ENCODE results near the gene FTL.

The FTL gene

DNA sequence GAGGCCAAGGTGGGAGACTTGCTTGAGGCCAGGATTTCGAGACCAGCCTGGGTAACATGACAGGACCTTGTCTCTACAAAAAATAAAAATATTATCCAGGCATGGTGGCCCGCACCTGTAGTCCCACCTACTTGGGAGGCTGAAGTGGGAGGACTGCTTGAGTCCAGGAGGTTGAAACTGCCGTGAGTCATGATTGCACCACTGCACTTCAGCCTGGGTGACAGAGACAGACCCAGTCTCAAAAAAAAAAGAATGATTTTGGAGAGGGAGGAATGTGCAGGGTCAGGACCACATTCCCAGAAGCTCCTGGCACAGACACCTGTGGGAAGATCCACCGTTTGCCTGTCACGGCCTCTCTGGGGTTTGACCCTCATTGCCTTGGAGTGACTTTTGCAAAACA is 19.7 kb upstream of the FTL start:
- DNase-seq (ENCODE audit: insufficient read length, low spot score) (no peak), FAIRE-seq (no peak)

GRCh38 chr19:48945817-48946216 is 19.3 kb upstream of the FTL start:
- no peak for FAIRE-seq
- no peak for DNase-seq (ENCODE audit: insufficient read length, low spot score)

GRCh38 chr19:48946463-48947257 is 18.4 kb upstream of the FTL start:
- DNase-seq (ENCODE audit: insufficient read length, low spot score) (no peak), FAIRE-seq (no peak)

- no peak for DNase-seq (ENCODE audit: insufficient read length, low spot score)
- FAIRE-seq = no peak
Measured at GRCh38 chr19:48947258-48947542, 17.9 kb upstream of the FTL start.

DNA sequence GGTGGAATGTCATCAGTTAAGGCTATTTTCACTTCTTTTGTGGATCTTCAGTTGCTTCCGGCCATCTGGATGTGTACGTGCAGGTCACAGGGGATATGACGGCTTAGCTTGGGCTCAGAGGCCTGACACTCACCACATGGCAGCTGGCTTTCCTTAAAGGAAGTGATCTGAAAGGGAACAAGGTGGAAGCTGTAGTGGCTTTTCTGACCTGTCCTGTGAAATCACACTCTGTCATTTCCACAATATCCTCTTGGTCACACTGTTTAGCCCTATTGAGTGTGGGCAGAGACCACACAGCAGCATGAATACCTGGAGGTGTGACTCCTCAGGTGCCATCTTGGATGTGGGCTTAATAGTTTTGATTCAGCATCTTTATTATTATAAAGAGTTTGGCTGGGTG is 14.9 kb upstream of the FTL start:
- DNase-seq (ENCODE audit: insufficient read length, low spot score) = no peak
- no peak for FAIRE-seq

DNA sequence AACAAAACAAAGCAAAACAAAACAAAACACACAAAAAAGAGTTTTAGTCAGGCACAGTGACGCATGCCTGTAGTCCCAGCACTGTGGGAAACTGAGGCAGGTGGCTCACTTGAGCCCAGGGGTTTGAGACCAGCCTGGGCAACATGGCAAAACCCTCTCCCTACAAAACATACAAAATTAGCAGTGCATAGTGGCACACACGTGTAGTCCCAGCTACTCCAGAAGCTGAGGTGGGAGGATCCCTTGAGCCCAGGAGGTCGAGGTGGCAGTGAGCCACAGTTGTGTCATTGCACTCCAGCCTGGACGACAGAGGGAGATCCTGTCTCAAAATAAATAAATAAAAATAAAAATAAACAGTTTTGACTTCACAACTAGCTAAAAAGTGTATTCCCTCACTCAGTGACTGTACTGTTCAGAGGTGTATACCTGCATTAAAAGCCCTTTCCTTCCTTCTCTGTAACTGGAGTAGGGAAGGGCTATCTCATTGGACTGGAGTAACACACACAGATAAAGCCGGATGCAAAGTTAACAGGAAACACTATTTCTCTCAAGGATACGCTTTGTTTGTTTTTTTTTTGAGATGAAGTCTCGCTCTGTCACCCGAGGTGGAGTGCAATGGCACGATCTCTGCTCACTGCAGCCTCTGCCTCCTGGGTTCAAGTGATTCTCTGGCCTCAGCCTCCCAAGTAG is 14.1 kb upstream of the FTL start:
- FAIRE-seq = no peak

GRCh38 chr19:48953141-48953540 is 12.0 kb upstream of the FTL start:
- FAIRE-seq (no peak), DNase-seq (ENCODE audit: insufficient read length, low spot score) (no peak)

More for the DNA sequence above, 14.1 kb upstream of the FTL start:
- no peak for DNase-seq (ENCODE audit: insufficient read length, low spot score)

- FAIRE-seq (no peak), DNase-seq (ENCODE audit: insufficient read length, low spot score) (no peak)
Measured at GRCh38 chr19:48953990-48954594, 11.0 kb upstream of the FTL start.

DNA sequence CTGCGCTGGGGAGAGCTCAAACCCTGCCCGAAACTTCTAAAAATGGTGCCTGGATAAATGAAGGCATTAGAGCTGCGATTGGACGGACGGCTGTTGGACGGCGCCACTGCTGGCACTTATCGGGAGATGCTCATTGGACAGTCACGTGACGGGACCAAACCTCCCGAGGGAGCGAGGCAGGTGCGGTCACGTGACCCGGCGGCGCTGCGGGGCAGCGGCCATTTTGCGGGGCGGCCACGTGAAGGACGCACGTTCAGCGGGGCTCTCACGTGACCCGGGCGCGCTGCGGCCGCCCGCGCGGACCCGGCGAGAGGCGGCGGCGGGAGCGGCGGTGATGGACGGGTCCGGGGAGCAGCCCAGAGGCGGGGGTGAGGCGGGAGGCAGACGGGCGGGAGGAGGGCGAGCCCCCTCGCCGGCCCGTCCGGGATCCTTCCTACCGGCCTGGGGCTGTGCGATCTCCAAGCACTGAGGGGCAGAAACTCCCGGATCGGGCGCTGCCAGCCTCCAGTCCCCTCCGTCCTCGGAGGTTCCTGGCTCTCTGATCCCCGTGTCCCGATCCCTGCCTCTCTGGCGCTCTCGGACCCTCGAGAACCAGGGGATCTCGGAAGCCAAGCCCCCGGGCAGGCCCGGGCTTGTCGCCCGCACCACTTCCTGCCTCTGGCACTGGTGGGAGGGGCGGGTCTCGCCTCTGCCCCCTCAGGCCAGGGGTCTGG is 10.4 kb upstream of the FTL start, which contains the start of gene BAX:
TSS of gene BAX (plus strand) at position 281 of the 713 bp plus-strand sequence. CDS start at position 335, 54 bp downstream.
- peak; percentile 92 for DNase-seq (ENCODE audit: insufficient read length, low spot score)
- peak; percentile 93 for FAIRE-seq

DNA sequence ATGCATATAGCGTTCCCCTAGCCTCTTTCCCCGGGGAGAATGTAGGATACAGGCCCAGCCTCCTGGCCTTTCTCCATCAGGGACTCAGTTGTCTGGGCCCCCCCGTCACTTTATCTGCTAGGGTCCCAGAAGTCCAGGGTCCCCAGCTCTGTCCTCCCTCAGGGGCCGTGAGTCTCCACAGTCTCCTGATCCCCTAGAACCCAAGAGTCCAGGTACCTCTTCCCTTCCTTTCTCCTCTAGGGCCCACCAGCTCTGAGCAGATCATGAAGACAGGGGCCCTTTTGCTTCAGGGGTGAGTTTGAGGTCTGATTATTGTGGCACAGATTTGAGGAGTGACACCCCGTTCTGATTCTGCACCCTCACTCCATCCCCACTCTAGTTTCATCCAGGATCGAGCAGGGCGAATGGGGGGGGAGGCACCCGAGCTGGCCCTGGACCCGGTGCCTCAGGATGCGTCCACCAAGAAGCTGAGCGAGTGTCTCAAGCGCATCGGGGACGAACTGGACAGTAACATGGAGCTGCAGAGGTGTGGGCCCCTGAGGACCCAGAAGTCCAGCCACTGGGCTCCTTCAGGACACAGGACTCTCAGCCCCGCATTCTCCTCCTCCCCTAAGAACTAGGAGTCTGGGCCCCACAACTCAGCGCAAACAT is 9.7 kb upstream of the FTL start:
- peak; percentile 45 for FAIRE-seq
- DNase-seq (ENCODE audit: insufficient read length, low spot score) = no peak

- DNase-seq (ENCODE audit: insufficient read length, low spot score) (no peak), FAIRE-seq (no peak)
Measured at GRCh38 chr19:48958006-48958405, 7.1 kb upstream of the FTL start.

DNA sequence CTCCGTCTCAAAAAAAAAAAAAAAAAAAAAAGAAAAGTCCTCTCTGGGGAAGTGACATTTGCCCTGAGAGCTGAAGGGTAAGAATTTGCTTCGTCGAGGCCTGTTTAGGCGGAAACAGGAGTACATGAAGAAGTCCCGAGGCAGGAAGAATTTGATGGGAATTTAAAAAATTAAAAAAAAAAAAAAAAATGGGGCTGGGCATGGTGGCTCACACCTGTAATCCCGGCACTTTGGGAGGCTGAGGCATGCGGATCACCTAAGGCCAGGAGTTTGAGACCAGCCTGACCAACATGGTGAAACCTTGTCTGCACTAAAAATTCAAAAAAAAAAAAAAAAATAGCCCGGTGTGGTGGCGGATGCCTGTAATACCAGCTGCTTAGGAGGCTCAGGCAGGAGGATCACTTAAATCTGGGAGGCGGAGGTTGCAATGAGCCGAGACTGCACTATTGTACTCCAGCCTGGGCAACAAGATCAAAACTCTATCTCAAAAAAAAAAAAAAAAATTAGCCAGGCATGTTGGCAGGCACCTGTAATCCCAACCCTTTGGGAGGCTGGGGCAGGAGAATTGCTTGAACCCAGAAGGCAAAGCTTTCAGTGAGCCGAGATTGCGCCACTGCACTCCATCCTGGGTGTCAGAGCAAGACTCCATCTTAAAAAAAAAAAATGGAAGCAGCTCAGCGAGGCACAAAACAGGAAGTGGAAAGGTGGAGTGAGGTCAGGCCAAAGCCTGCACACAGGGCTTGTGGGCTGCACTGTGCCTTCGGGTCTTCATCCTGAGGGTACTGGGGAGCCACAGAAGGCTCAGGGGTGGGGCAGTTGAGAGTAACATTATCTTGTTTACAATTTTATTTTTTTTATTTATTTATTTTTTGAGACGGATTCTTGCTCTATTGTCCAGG is 5.5 kb upstream of the FTL start:
- DNase-seq (ENCODE audit: insufficient read length, low spot score) = no peak
- no peak for FAIRE-seq

DNA sequence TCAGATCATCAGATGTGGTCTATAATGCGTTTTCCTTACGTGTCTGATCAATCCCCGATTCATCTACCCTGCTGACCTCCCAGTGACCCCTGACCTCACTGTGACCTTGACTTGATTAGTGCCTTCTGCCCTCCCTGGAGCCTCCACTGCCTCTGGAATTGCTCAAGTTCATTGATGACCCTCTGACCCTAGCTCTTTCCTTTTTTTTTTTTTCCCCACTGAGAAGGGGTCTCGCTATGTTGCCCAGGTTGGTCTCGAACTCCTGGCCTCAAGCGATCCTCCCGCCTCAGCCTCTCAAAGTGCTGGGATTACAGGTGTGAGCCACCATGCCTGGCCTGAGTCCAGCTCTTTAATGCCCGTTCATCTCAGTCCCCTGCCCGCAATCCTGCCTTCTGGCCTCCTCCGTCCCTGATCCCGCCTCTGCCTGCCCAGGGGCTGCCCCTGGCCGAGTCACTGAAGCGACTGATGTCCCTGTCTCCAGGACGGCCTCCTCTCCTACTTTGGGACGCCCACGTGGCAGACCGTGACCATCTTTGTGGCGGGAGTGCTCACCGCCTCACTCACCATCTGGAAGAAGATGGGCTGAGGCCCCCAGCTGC is 4.0 kb upstream of the FTL start:
- FAIRE-seq = no peak
- no peak for DNase-seq (ENCODE audit: insufficient read length, low spot score)

DNA sequence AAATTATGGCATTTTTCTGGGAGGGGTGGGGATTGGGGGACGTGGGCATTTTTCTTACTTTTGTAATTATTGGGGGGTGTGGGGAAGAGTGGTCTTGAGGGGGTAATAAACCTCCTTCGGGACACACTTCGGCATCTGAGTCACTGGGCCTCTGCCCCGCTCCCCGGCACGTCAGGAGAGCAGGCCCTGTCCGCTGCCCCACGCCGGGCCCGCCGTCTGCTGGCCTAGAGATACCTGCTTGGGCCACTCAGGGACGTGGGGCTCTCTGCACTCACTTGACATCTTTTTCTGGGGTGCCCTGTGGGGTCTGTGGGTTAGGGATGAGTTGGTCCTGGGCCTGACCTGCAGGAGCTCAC is 3.5 kb upstream of the FTL start:
- no peak for DNase-seq (ENCODE audit: insufficient read length, low spot score)
- no peak for FAIRE-seq

DNA sequence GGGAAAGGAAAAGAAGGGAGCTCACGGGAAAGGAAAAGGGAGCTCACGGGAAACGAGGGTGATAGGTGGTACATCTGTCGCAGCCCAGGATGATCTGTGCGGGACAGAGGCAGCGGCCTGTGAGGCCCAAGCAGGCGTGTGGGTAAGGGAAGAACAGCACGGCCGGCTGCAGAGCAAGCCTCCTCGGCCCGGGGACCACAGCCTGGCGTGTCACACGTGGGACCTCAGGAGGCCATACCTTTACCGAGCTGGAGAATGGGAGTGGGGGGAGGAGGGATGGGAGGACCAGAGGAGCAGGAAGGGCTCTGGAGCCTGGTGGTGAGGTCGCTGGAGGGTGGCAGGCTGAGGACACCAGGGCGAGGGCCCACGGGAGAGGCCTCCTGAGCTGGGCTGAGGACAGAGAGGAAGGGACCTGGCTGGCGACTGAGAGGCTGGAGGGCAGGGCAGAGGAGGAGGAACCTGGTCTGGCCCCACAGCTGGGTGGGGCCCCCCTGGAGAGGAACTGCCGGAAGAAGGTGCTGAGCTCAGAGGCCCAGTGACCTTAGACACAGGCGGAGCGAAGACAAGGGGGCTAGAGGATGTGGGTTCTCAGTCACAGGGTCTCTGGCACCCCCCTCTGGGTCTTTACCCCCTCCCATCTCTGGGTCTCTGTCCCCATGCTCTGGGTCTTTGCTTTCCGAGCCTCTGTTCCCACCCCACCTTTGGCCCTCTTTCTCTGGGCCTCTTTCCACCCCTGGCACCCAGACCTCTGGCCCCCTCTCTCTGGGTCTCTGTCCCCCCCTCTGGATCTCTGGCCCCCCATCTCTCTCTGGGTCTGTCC is 2.9 kb upstream of the FTL start:
- DNase-seq (ENCODE audit: insufficient read length, low spot score) = peak; percentile 68
- peak; percentile 89 for FAIRE-seq

DNA sequence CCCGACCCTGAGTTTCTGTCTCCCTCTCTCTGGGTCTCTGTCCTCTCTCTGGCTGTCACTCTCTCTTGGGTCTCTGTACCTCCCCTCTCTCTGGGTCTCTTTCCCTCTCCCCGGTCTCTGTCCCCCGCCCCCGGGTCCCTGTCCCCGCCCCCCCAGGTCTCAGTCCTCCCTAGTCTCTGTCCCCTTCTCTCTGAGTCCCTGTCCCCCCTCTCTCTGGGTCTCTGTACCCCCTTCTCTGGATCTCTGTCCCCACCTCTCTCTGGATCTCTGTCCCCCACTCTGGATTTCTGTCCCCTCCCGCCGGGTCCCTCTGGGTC is 2.3 kb upstream of the FTL start:
- FAIRE-seq (peak; percentile 18), DNase-seq (ENCODE audit: insufficient read length, low spot score) (no peak)

- peak; percentile 50 for DNase-seq (ENCODE audit: insufficient read length, low spot score)
- FAIRE-seq = peak; percentile 93
Measured at GRCh38 chr19:48963371-48964204, 1.5 kb upstream of the FTL start.
